LoVo (cell line): ENCODE data around the gene PCCA.
A peak's percentile ranks its signal among the peaks of the same experiment; 100 is the strongest.
"Not testable (repeated sequence)": the region's sequence is repeated elsewhere in the genome, so short reads cannot be mapped to it uniquely, and the experiment has no call there.

Experiments used
- DNase-seq: peaks from one replicate; pipeline ENCODE4 v3.0.0-alpha.2; 2016; ENCODE audit warnings: low spot score

PCCA gene

GRCh38 chr13:100088644-100089464 is at the start of gene PCCA:
Gene PCCA, plus strand, starts transcription at chr13:100089093. Its CDS starts 28 bp downstream, at chr13:100089121.
- peak; percentile 91 for DNase-seq

- no peak for DNase-seq
Observed at GRCh38 chr13:100039740-100040139, 49.2 kb upstream of the PCCA start.

GRCh38 chr13:100040196-100040595 is 48.7 kb upstream of the PCCA start:
- DNase-seq, result no peak

GRCh38 chr13:100044936-100045335 is 44.0 kb upstream of the PCCA start:
- DNase-seq, result no peak

GRCh38 chr13:100045355-100045754 is 43.5 kb upstream of the PCCA start:
- DNase-seq, result no peak

- DNase-seq, result no peak
Observed at GRCh38 chr13:100051070-100051469, 37.8 kb upstream of the PCCA start.

- DNase-seq, result no peak
Observed at GRCh38 chr13:100059827-100060226, 29.1 kb upstream of the PCCA start.

GRCh38 chr13:100063333-100063732 is 25.6 kb upstream of the PCCA start:
- no peak for DNase-seq

- DNase-seq, result no peak
Observed at GRCh38 chr13:100063906-100064305, 25.0 kb upstream of the PCCA start.

- no peak for DNase-seq
Observed at GRCh38 chr13:100068133-100068931, 20.6 kb upstream of the PCCA start.

GRCh38 chr13:100069278-100069677 is 19.6 kb upstream of the PCCA start:
- no peak for DNase-seq

- no peak for DNase-seq
Observed at GRCh38 chr13:100075700-100076587, 12.9 kb upstream of the PCCA start.

- not testable (repeated sequence) for DNase-seq
Observed at GRCh38 chr13:100079003-100079402, 9.9 kb upstream of the PCCA start.

GRCh38 chr13:100083401-100083800 is 5.5 kb upstream of the PCCA start:
- not testable (repeated sequence) for DNase-seq

GRCh38 chr13:100088273-100088643 is 635 bp upstream of the PCCA start:
- peak; percentile 4 for DNase-seq

- peak; percentile 20 for DNase-seq
Observed at GRCh38 chr13:100089465-100090032, 656 bp downstream of the PCCA start.

GRCh38 chr13:100090861-100091260 is 2.0 kb downstream of the PCCA start:
- DNase-seq, result no peak

GRCh38 chr13:100091391-100091790 is 2.5 kb downstream of the PCCA start:
- no peak for DNase-seq

GRCh38 chr13:100092273-100092672 is 3.4 kb downstream of the PCCA start:
- not testable (repeated sequence) for DNase-seq

- DNase-seq, result no peak
Observed at GRCh38 chr13:100095498-100095897, 6.6 kb downstream of the PCCA start.

GRCh38 chr13:100096526-100096925 is 7.6 kb downstream of the PCCA start:
- no peak for DNase-seq

GRCh38 chr13:100097821-100098220 is 8.9 kb downstream of the PCCA start:
- no peak for DNase-seq
